Type B pancreatic cell (in vitro differentiated cells): Measurements from ENCODE around the gene GPX3. TPM values are rescaled to one million over a fixed set of nuclear protein-coding genes. Genes with fewer than 3 reads are reported as not detected.
A peak's percentile ranks its signal among the peaks of the same experiment; 100 is the strongest.

ENCODE experiments used
- DNase-seq: peaks from one replicate; pipeline ENCODE4 v3.0.0; 2021; ENCODE audit warnings: mixed read lengths; ENCODE audit not compliant: unreplicated experiment; ENCODE audit errors: extremely low spot score
- H3K27ac Mint-ChIP-seq: 2 replicates; pipeline ENCODE4 v1.8.0; 2021; ENCODE audit warnings: mild to moderate bottlenecking, mixed read lengths
- H3K27me3 Mint-ChIP-seq: 2 replicates; pipeline ENCODE4 v1.8.0; 2021; ENCODE audit warnings: mixed read lengths
- H3K36me3 Mint-ChIP-seq: 2 replicates; pipeline ENCODE4 v1.8.0; 2021; ENCODE audit warnings: mixed read lengths
- H3K4me1 Mint-ChIP-seq: one replicate; pipeline ENCODE4 v1.8.0; 2021; ENCODE audit warnings: mixed read lengths; ENCODE audit not compliant: unreplicated experiment
- H3K4me3 Mint-ChIP-seq: 2 replicates; pipeline ENCODE4 v1.8.0; 2021; ENCODE audit warnings: mild to moderate bottlenecking, mixed read lengths
- H3K9me3 Mint-ChIP-seq: 2 replicates; pipeline ENCODE4 v1.8.0; 2021; ENCODE audit warnings: mixed read lengths
- total RNA-seq: library from RNA; stranded (reverse); gene quantifications from 2 replicates; pipeline ENCODE4 v1.2.1, GENCODE V29; 2021; ENCODE audit warnings: low replicate concordance
- TF ChIP-seq, protein P1 (sequence below): fragments of 200-600 bp; sonication (generic); conservative IDR thresholded peaks from 2 replicates; pipeline ENCODE4 v1.5.0; 2021; ENCODE audit warnings: antibody characterized with exemption, mild to moderate bottlenecking

GPX3 gene
- total RNA-seq, 1 donor from 2014 or later, result 18.4 TPM

DNA sequence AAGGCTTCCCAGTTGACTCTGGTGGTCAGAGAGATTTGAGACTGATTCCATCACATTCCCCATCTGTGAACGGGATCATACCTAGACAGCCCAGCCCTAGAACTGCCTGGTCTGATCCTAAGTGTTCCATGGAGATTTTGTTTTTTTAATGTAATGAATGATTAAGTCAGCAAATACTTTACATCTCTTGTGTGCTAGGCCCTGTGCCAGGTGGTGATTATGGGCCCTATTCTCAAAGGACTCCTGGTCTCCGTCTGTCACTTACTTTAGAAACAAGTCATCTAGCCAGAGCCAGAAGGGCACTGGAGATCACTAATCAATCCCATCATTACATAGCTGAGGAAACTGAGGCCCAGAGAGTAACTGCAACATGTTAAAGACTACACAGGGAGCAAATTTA, 1.1 kb upstream of the GPX3 start:
- no peaks in the 10 kb centered on the region for H3K4me1 Mint-ChIP-seq
- peak overlapping the region; percentile 60 for H3K4me3 Mint-ChIP-seq
- TF ChIP-seq, protein P1, sequence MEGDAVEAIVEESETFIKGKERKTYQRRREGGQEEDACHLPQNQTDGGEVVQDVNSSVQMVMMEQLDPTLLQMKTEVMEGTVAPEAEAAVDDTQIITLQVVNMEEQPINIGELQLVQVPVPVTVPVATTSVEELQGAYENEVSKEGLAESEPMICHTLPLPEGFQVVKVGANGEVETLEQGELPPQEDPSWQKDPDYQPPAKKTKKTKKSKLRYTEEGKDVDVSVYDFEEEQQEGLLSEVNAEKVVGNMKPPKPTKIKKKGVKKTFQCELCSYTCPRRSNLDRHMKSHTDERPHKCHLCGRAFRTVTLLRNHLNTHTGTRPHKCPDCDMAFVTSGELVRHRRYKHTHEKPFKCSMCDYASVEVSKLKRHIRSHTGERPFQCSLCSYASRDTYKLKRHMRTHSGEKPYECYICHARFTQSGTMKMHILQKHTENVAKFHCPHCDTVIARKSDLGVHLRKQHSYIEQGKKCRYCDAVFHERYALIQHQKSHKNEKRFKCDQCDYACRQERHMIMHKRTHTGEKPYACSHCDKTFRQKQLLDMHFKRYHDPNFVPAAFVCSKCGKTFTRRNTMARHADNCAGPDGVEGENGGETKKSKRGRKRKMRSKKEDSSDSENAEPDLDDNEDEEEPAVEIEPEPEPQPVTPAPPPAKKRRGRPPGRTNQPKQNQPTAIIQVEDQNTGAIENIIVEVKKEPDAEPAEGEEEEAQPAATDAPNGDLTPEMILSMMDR, result no peak
- no peak for DNase-seq
- H3K36me3 Mint-ChIP-seq, result peaks cover 5% of the 10 kb centered on the region
- no peaks in the 10 kb centered on the region for H3K9me3 Mint-ChIP-seq
- H3K27ac Mint-ChIP-seq, result no peak overlapping the region
- H3K27me3 Mint-ChIP-seq, result peaks cover 14% of the 10 kb centered on the region

- H3K27me3 Mint-ChIP-seq, result peaks cover 14% of the 10 kb centered on the region
- no peaks in the 10 kb centered on the region for H3K9me3 Mint-ChIP-seq
- H3K27ac Mint-ChIP-seq, result no peak overlapping the region
- peaks cover 5% of the 10 kb centered on the region for H3K36me3 Mint-ChIP-seq
- H3K4me3 Mint-ChIP-seq, result peak overlapping the region; percentile 68
- no peak for DNase-seq
- H3K4me1 Mint-ChIP-seq, result no peaks in the 10 kb centered on the region
- TF ChIP-seq, protein P1, result no peak
Measured at GRCh38 chr5:151021746-151022145, 1.4 kb downstream of the GPX3 start.

- TF ChIP-seq, protein P1, result no peak
- no peak overlapping the region for H3K27ac Mint-ChIP-seq
- no peaks in the 10 kb centered on the region for H3K9me3 Mint-ChIP-seq
- DNase-seq, result no peak
- peaks cover 12% of the 10 kb centered on the region for H3K27me3 Mint-ChIP-seq
- no peaks in the 10 kb centered on the region for H3K4me1 Mint-ChIP-seq
- peak overlapping the region; percentile 68 for H3K4me3 Mint-ChIP-seq
- peaks cover 5% of the 10 kb centered on the region for H3K36me3 Mint-ChIP-seq
Measured at GRCh38 chr5:151022511-151023018, 2.2 kb downstream of the GPX3 start.

DNA sequence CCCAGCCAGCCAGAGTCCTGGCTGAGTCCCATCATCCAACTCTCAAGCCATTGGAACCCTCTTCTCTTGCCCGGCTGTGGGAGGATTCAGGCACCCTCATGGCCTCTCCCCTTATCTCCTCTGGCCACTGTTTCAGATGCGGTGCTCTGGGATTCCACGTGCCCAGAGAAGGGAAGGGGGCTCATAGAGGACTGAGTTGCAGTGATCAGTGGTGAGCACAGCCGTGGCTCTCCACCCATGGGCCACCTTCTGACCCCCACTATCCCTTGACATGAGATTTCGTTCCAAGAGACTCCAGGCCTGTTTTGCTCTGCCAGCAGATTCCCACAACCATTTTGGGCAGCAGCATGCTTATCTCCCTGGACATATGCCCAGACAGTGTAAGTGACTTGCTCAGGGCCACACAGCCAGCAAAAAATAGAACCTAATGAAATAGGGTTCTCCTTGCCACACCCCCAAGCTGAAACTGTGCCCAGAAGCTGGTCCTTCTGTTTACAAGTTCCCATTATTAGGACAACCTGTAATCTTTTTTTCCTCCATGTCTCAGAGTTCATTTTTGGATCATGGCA, 2.7 kb downstream of the GPX3 start:
- no peak overlapping the region for H3K4me3 Mint-ChIP-seq
- H3K27me3 Mint-ChIP-seq, result peaks cover 10% of the 10 kb centered on the region
- DNase-seq, result no peak
- TF ChIP-seq, protein P1, result no peak
- peaks cover 5% of the 10 kb centered on the region for H3K36me3 Mint-ChIP-seq
- no peaks in the 10 kb centered on the region for H3K9me3 Mint-ChIP-seq
- H3K4me1 Mint-ChIP-seq, result no peaks in the 10 kb centered on the region
- no peak overlapping the region for H3K27ac Mint-ChIP-seq

DNA sequence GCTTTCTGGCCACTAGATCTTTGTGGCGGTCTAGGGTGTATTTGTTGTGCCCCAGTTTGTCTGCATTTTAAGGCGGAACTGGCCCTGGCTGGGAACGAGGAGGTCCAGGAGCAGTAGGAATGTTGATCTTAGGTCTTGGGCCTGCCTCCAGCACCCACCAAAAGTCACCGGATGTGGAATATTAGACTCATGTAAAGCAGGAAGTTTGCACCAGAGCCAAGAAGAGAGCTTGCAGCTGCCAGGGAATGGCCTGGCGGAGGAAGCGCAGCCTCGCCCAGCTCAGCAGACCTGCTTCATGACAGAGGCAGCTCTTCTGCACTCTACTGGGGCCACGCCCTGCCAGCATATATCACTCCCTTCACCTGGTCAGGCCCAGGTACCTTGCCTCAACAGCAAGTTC, 3.3 kb downstream of the GPX3 start:
- TF ChIP-seq, protein P1, result no peak
- Mint-ChIP-seq H3K9me3 (no peaks in the 10 kb centered on the region), H3K4me3 (no peak overlapping the region), H3K36me3 (peaks cover 9% of the 10 kb centered on the region), H3K4me1 (no peaks in the 10 kb centered on the region), H3K27me3 (peaks cover 10% of the 10 kb centered on the region), H3K27ac (peak overlapping the region; percentile 65)
- DNase-seq, result no peak
